Fibroblast of pulmonary artery (primary cell): Measurements from ENCODE around the gene KIR2DL1.
"Not testable (repeated sequence)": the region's sequence is repeated elsewhere in the genome, so short reads cannot be mapped to it uniquely, and the experiment has no call there.

Experiments
- DNase-seq: peaks from one replicate; pipeline ENCODE4 v3.0.0-alpha.2; 2010; ENCODE audit warnings: low read depth
- H3K4me3 ChIP-seq: replicated peaks from 2 replicates; pipeline ENCODE4 v1.5.1; 2011; ENCODE audit warnings: low read depth, mild to moderate bottlenecking, control low read depth, low read length, moderate library complexity
- CTCF ChIP-seq: IDR thresholded peaks from 2 replicates; pipeline ENCODE4 v1.5.1; 2011; ENCODE audit warnings: mild to moderate bottlenecking, control low read depth, low read length, inconsistent platforms; ENCODE audit errors: missing control alignments

The KIR2DL1 gene

GRCh38 chr19:54731191-54731590 lies 38.4 kb upstream of the KIR2DL1 start:
- no peak overlapping the region for H3K4me3 ChIP-seq
- TF ChIP-seq CTCF: no peak
- no peak for DNase-seq

GRCh38 chr19:54738306-54738705 lies 31.3 kb upstream of the KIR2DL1 start, which contains the start of gene KIR2DL3:
KIR2DL3 (plus strand) TSS chr19:54738513; CDS start chr19:54738546, 33 bp downstream.
- not testable (repeated sequence) for DNase-seq, H3K4me3 ChIP-seq

- no peak for TF ChIP-seq CTCF
- no peak for DNase-seq
- H3K4me3 ChIP-seq: no peak overlapping the region
Measured at GRCh38 chr19:54738715-54739114, 30.9 kb upstream of the KIR2DL1 start.

- no peak for DNase-seq
- H3K4me3 ChIP-seq: no peak overlapping the region
- no peak for TF ChIP-seq CTCF
Measured at GRCh38 chr19:54739587-54740497, 29.8 kb upstream of the KIR2DL1 start.

- not testable (repeated sequence) for DNase-seq, H3K4me3 ChIP-seq
Measured at GRCh38 chr19:54741950-54742349, 27.6 kb upstream of the KIR2DL1 start.

- H3K4me3 ChIP-seq, DNase-seq: not testable (repeated sequence)
Measured at GRCh38 chr19:54744080-54744479, 25.5 kb upstream of the KIR2DL1 start.

- DNase-seq: not testable (repeated sequence)
Measured at GRCh38 chr19:54747614-54748322, 21.8 kb upstream of the KIR2DL1 start.

GRCh38 chr19:54750276-54750675 lies 19.3 kb upstream of the KIR2DL1 start:
- not testable (repeated sequence) for H3K4me3 ChIP-seq, DNase-seq

More at GRCh38 chr19:54747614-54748322, 21.8 kb upstream of the KIR2DL1 start:
- H3K4me3 ChIP-seq: not testable (repeated sequence)

GRCh38 chr19:54756204-54757110 lies 13.1 kb upstream of the KIR2DL1 start:
- H3K4me3 ChIP-seq, DNase-seq: not testable (repeated sequence)

- not testable (repeated sequence) for DNase-seq
Measured at GRCh38 chr19:54758577-54758976, 11.0 kb upstream of the KIR2DL1 start.

GRCh38 chr19:54764219-54764618 lies 5.4 kb upstream of the KIR2DL1 start:
- not testable (repeated sequence) for DNase-seq, H3K4me3 ChIP-seq

More at GRCh38 chr19:54758577-54758976, 11.0 kb upstream of the KIR2DL1 start:
- H3K4me3 ChIP-seq: not testable (repeated sequence)

- not testable (repeated sequence) for DNase-seq, H3K4me3 ChIP-seq
Measured at GRCh38 chr19:54766464-54766863, 3.1 kb upstream of the KIR2DL1 start.

- H3K4me3 ChIP-seq, DNase-seq: not testable (repeated sequence)
Measured at GRCh38 chr19:54770511-54770910, 918 bp downstream of the KIR2DL1 start.
